B cell (primary cell): ENCODE measurements around the gene CCR5. TPM values are rescaled to one million over a fixed set of nuclear protein-coding genes. Genes with fewer than 3 reads are reported as not detected.

Experiments used
- ATAC-seq: fragments of 200-7000 bp; cut with Tn5 transposase; one replicate; pipeline ENCODE4 v1.10.0; 2021; ENCODE audit warnings: low read depth, mild to moderate bottlenecking, moderate number of reproducible peaks, moderate library complexity
- CTCF ChIA-PET: fragments of 350-600 bp; sonication (Branson Sonifier 250); formaldehyde crosslinking; loops from one replicate; lab custom pipeline; 2021; ENCODE audit warnings: antibody characterized with exemption, inconsistent platforms; lab: Charles Lee
- POLR2A ChIA-PET: fragments of 350-600 bp; sonication (Branson Sonifier 250); formaldehyde crosslinking; loops from one replicate; lab custom pipeline; 2021; ENCODE audit warnings: antibody characterized with exemption; lab: Charles Lee
- DNase-seq: peaks from one replicate; pipeline ENCODE4 v3.0.0; 2013
- H2AFZ ChIP-seq: 2 replicates; pipeline ENCODE4 v1.6.1; 2012; ENCODE audit warnings: mild to moderate bottlenecking, low read depth, low read length; ENCODE audit not compliant: insufficient read depth, poor library complexity, severe bottlenecking
- H3K27ac ChIP-seq, 2 donors: 1 replicate in 1 of 2; 2 replicates in 1 of 2; pipeline ENCODE4 v1.5.1; 2012 to 2013; ENCODE audit warnings: low read length in 2 of 2, mild to moderate bottlenecking in 2 of 2, moderate library complexity in 1 of 2
- H3K27me3 ChIP-seq, 4 experiments: fragments of 200-600 bp in 1 of 4; sonication (generic) in 1 of 4; replicated peaks in 1 of 4; 1 replicate in 2 of 4; 2 replicates in 2 of 4; pipeline versions ENCODE4 v1.6.1 to v1.7.0; 2013 to 2016; ENCODE audit warnings: low read length in 3 of 4, mild to moderate bottlenecking in 2 of 4, mixed read lengths in 1 of 4, moderate library complexity in 1 of 4; ENCODE audit not compliant: insufficient read depth in 4 of 4, control insufficient read depth in 3 of 4; ENCODE audit errors: control extremely low read depth in 1 of 4
- H3K36me3 ChIP-seq, 2 experiments: replicated peaks in 1 of 2; 1 replicate in 1 of 2; 2 replicates in 1 of 2; pipeline versions ENCODE4 v1.6.1 to v1.7.1; 2013; ENCODE audit warnings: low read length in 1 of 2; ENCODE audit not compliant: insufficient read depth in 2 of 2, control insufficient read depth in 1 of 2; ENCODE audit errors: control extremely low read depth in 1 of 2, extremely low read depth in 1 of 2
- H3K4me1 ChIP-seq, 2 donors: fragments of 200-600 bp in 1 of 2; sonication (generic) in 1 of 2; 1 replicate in 1 of 2; 2 replicates in 1 of 2; pipeline versions ENCODE4 v1.5.1 to v1.6.1; 2013 to 2017; ENCODE audit warnings: low read length in 2 of 2; ENCODE audit not compliant: control insufficient read depth in 2 of 2, insufficient read depth in 2 of 2
- H3K4me2 ChIP-seq: replicated peaks from 2 replicates; pipeline ENCODE3; 2012; ENCODE audit warnings: mild to moderate bottlenecking, low read depth, low read length; ENCODE audit not compliant: poor library complexity, severe bottlenecking
- H3K4me3 ChIP-seq, 5 experiments: fragments of 200-600 bp in 1 of 5; sonication (generic) in 1 of 5; 1 replicate in 3 of 5; 2 replicates in 2 of 5; pipeline versions ENCODE4 v1.5.1 to v1.7.0; 2011 to 2016; ENCODE audit warnings: low read length in 4 of 5, mild to moderate bottlenecking in 4 of 5, low read depth in 2 of 5, control low read depth in 1 of 5, moderate library complexity in 1 of 5; ENCODE audit not compliant: insufficient read depth in 1 of 5; ENCODE audit errors: control extremely low read depth in 1 of 5, extremely low read depth in 1 of 5
- H3K79me2 ChIP-seq: fragments of 200-600 bp; sonication (generic); one replicate; pipeline ENCODE4 v1.6.0; 2016; ENCODE audit warnings: low read length; ENCODE audit not compliant: control insufficient read depth, insufficient read depth
- H3K9ac ChIP-seq: fragments of 200-600 bp; sonication (generic); 2 replicates; pipeline ENCODE4 v1.6.1; 2017; ENCODE audit warnings: mild to moderate bottlenecking, low read length, moderate library complexity
- H3K9me3 ChIP-seq, 3 donors: one replicate each; pipeline versions ENCODE4 v1.6.1 to v1.7.1; 2013; ENCODE audit warnings: low read length in 2 of 3; ENCODE audit not compliant: control insufficient read depth in 2 of 3, insufficient read depth in 1 of 3; ENCODE audit errors: control extremely low read depth in 1 of 3
- H4K20me1 ChIP-seq: 2 replicates; pipeline ENCODE4 v1.6.0; 2012; ENCODE audit warnings: mild to moderate bottlenecking, low read length; ENCODE audit not compliant: insufficient read depth, control insufficient read depth, poor library complexity, severe bottlenecking
- H3K27ac Mint-ChIP-seq: one replicate; pipeline ENCODE4 v1.8.0; 2021; ENCODE audit warnings: mixed read lengths
- H3K27me3 Mint-ChIP-seq: one replicate; pipeline ENCODE4 v1.8.0; 2021; ENCODE audit warnings: mixed read lengths
- H3K4me1 Mint-ChIP-seq: one replicate; pipeline ENCODE4 v1.8.0; 2021; ENCODE audit warnings: mixed read lengths
- H3K4me3 Mint-ChIP-seq: one replicate; pipeline ENCODE4 v1.8.0; 2021; ENCODE audit warnings: mixed read lengths
- H3K9me3 Mint-ChIP-seq: one replicate; pipeline ENCODE4 v1.8.0; 2022; ENCODE audit warnings: mixed read lengths; ENCODE audit not compliant: insufficient read depth
- CTCF ChIP-seq: fragments of 200-600 bp; IDR thresholded peaks from one replicate; pipeline ENCODE4 v1.8.0; 2022; ENCODE audit warnings: antibody characterized with exemption, mild to moderate bottlenecking
- EZH2 ChIP-seq: IDR thresholded peaks from 2 replicates; pipeline ENCODE4 v1.6.1; 2012; ENCODE audit warnings: borderline replicate concordance, low read depth, mild to moderate bottlenecking, moderate library complexity, low read length; ENCODE audit not compliant: insufficient read depth, poor library complexity, severe bottlenecking
- WGBS: methylation state at CpG from one replicate; pipeline ENCODE4 v1.1.5; 2013; ENCODE audit warnings: missing lambda C conversion rate; ENCODE audit not compliant: insufficient coverage; 5-methylcytosine and 5-hydroxymethylcytosine counted together
- intact Hi-C: fragments of 100-400 bp; cut with micrococcal nuclease; formaldehyde crosslinking; loops from one replicate; pipeline ENCODE4 v1.10.0; 2022
- polyA plus RNA-seq: library from polyadenylated mRNA; depleted of rRNA; stranded (reverse); fragments of >200 nt; gene quantifications from 2 replicates; pipeline ENCODE4 v1.2.3, GENCODE V29; 2012
- total RNA-seq, 2 donors: library from RNA; stranded (reverse); fragments of 120-200 nt in 1 of 2; gene quantifications; 1 replicate in 1 of 2; 2 replicates in 1 of 2; pipeline versions ENCODE4 v1.2.3 to v1.2.4, GENCODE V29; 2013 to 2022

Gene CCR5
- total and polyA plus RNA-seq, 2 donors (not counting 1 experiment from before 2014, with no cell fraction given): 0.15 to 0.21 TPM

GRCh38 chr3:46359733-46360493 is 10.8 kb upstream of the CCR5 start:
- Histone ChIP-seq H3K4me2 (no peak overlapping the region), H3K4me3 (no peak overlapping the region), H3K27me3 (no peaks in the 10 kb centered on the region), H2AFZ (no peak overlapping the region), H3K27ac (no peak overlapping the region), H3K9me3 (no peaks in the 10 kb centered on the region), H3K79me2 (no peaks in the 10 kb centered on the region), H4K20me1 (no peaks in the 10 kb centered on the region), H3K4me1 (peaks cover 21 to 40% of the 10 kb centered on the region in 2 donors), H3K9ac (no peak overlapping the region), H3K36me3 (no peaks in the 10 kb centered on the region)
- TF ChIP-seq CTCF: no peak
- no peak for TF ChIP-seq EZH2
- ChIA-PET CTCF (interaction anchor here (0.6 to 2.7 kb wide), 8 partner anchors 9 to 423 kb away, joined by 3 to 14 read pairs (median 3); partner anchors contain the start of gene CCR5), POLR2A (no interaction called here)
- H3K4me1 Mint-ChIP-seq: peaks cover 54% of the 10 kb centered on the region
- H3K4me3 Mint-ChIP-seq: no peak overlapping the region
- no peak for DNase-seq
- no peaks in the 10 kb centered on the region for H3K27me3 Mint-ChIP-seq
- no peaks in the 10 kb centered on the region for H3K9me3 Mint-ChIP-seq
- H3K27ac Mint-ChIP-seq: no peak overlapping the region
- 41% methylated on average over 7 of the region's 11 CpGs for WGBS
- intact Hi-C loops: loop anchor here (5.0 kb wide), 1 partner anchor 38 kb away; no protein-coding TSS in a partner anchor
- peak; percentile 10 for ATAC-seq

- H3K9me3 ChIP-seq: no peaks in the 10 kb centered on the region
- Mint-ChIP-seq H3K9me3 (no peaks in the 10 kb centered on the region), H3K27ac (no peak overlapping the region), H3K4me1 (peaks cover 45% of the 10 kb centered on the region), H3K4me3 (no peak overlapping the region), H3K27me3 (no peaks in the 10 kb centered on the region)
- no peaks in the 10 kb centered on the region for H4K20me1 ChIP-seq
- no peaks in the 10 kb centered on the region for H3K36me3 ChIP-seq
- TF ChIP-seq EZH2: no peak
- TF ChIP-seq CTCF: no peak
- CTCF ChIA-PET: interaction anchor here (1.1 to 2.7 kb wide), 3 partner anchors 8 to 272 kb away, joined by 3 to 14 read pairs (median 6); partner anchors contain the start of gene CCR5
- ATAC-seq (no peak), DNase-seq (no peak)
- no peaks in the 10 kb centered on the region for H3K27me3 ChIP-seq
- H3K4me3 ChIP-seq: no peak overlapping the region
- WGBS: 28% methylated on average over 3 of the region's 6 CpGs
- no peak overlapping the region for H3K9ac ChIP-seq
- no peaks in the 10 kb centered on the region for H3K79me2 ChIP-seq
- peaks cover 20 to 40% of the 10 kb centered on the region in 2 donors for H3K4me1 ChIP-seq
- H3K4me2 ChIP-seq: no peak overlapping the region
- no peak overlapping the region for H2AFZ ChIP-seq
- H3K27ac ChIP-seq: no peak overlapping the region
- intact Hi-C loops: loop anchor here (5.0 kb wide), 1 partner anchor 39 kb away; no protein-coding TSS in a partner anchor
- POLR2A ChIA-PET: interaction anchor here (0.7 kb wide), 1 partner anchor 46 kb away, joined by 5 read pairs; no protein-coding TSS in a partner anchor
Observed at GRCh38 chr3:46360907-46361306, 9.8 kb upstream of the CCR5 start.
